Measurements from ENCODE around the gene PTPRE.

PTPRE gene

DNA sequence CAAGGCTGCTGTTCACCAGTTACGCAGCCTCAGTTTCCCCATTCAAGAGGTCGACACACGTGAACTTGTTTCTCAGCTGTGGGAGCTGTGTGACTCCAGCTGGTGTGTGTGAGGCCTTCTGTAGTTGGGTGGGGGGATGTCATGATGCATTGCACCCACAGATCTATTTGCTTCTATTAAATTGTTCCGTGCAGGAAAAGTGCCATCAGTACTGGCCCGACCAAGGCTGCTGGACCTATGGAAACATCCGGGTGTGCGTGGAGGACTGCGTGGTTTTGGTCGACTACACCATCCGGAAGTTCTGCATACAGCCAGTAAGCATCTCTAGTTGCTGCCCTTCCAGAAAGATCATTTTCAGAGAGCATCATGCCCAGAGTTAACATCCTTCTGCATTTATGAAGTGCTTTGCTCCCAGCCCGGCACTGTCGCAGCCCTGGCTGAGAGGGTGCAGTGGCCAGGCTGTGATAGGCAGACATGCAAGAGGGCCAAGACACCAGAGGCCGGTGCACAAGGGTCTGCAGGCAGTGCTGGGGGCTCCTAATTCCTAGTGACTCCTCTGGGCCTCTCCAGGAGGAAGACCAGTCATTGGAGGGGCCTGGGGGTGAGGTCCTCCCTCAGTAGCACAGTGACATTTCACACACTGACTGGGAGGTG is 159.1 kb downstream of the PTPRE start (continued):
- TF ChIP-seq, protein P1, sequence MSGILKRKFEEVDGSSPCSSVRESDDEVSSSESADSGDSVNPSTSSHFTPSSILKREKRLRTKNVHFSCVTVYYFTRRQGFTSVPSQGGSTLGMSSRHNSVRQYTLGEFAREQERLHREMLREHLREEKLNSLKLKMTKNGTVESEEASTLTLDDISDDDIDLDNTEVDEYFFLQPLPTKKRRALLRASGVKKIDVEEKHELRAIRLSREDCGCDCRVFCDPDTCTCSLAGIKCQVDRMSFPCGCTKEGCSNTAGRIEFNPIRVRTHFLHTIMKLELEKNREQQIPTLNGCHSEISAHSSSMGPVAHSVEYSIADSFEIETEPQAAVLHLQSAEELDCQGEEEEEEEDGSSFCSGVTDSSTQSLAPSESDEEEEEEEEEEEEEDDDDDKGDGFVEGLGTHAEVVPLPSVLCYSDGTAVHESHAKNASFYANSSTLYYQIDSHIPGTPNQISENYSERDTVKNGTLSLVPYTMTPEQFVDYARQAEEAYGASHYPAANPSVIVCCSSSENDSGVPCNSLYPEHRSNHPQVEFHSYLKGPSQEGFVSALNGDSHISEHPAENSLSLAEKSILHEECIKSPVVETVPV (CRISPR knock-in tag; IDR thresholded peaks at IDR 0.05), result no peak
- TF ChIP-seq ARNTL (CRISPR knock-in tag; IDR thresholded peaks at IDR 0.05; ENCODE audit: borderline replicate concordance, low read depth) (no peak), CSDC2 (CRISPR knock-in tag; IDR thresholded peaks at IDR 0.05) (no peak)

DNA sequence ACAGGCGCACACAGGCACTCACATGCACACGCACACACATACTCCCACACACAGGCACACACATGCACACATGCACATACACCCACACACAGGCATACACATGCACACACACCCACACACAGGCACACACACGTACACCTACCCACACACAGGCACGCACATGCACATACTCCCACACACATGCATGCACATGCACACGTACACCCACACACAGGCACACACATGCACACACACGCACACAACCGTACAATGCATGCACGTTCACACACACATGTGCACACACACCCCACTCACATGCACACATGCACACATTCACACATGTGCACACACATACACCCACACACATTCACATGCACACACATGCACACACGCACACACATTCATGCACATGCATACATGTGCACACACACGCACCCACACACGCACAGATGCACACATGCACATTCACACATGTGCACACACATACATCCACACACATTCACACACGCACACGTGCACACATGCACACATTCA is 160.0 kb downstream of the PTPRE start:
- ATAC-seq, result no peak
- TF ChIP-seq, protein P2, sequence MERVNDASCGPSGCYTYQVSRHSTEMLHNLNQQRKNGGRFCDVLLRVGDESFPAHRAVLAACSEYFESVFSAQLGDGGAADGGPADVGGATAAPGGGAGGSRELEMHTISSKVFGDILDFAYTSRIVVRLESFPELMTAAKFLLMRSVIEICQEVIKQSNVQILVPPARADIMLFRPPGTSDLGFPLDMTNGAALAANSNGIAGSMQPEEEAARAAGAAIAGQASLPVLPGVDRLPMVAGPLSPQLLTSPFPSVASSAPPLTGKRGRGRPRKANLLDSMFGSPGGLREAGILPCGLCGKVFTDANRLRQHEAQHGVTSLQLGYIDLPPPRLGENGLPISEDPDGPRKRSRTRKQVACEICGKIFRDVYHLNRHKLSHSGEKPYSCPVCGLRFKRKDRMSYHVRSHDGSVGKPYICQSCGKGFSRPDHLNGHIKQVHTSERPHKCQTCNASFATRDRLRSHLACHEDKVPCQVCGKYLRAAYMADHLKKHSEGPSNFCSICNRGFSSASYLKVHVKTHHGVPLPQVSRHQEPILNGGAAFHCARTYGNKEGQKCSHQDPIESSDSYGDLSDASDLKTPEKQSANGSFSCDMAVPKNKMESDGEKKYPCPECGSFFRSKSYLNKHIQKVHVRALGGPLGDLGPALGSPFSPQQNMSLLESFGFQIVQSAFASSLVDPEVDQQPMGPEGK (CRISPR knock-in tag; IDR thresholded peaks at IDR 0.05; ENCODE audit: borderline replicate concordance), result no peak
- TF ChIP-seq TCF4 (CRISPR knock-in tag; IDR thresholded peaks at IDR 0.05; ENCODE audit: borderline replicate concordance), result no peak
- no peak for TF ChIP-seq ZNF565 (CRISPR knock-in tag; conservative IDR thresholded peaks at IDR 0.05; ENCODE audit: low read depth)
- no peak for TF ChIP-seq OSR1 (CRISPR knock-in tag; IDR thresholded peaks at IDR 0.05)
- no peak for TF ChIP-seq ZFP3 (CRISPR knock-in tag; IDR thresholded peaks at IDR 0.05)

DNA sequence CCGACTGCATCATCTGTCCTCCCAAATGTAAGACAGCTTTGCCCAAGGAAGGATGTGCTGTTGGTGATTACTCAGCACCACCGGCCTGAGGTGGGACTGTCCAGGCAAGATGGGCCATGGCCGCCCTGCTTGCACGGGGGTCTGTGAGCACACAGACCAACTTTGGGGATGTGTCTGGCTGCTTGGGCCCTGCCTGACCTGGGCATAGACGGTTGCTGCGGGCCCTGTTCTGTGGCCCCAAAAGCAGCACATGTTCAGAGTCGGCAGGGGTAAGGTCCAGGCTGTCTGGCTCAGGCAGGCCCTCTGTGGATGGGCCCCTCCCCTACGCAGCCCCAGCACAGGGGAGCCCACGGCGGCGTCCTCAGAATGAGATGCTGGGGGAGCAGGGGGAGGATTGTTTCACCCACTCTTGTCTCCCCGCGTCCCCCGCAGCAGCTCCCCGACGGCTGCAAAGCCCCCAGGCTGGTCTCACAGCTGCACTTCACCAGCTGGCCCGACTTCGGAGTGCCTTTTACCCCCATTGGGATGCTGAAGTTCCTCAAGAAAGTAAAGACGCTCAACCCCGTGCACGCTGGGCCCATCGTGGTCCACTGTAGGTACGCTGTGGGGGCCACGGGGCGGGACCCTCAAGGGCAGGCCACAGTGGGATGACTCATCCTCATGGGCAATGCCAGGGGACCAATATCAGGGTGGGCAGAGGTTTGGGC is 160.9 kb downstream of the PTPRE start:
- TF ChIP-seq, protein P3, sequence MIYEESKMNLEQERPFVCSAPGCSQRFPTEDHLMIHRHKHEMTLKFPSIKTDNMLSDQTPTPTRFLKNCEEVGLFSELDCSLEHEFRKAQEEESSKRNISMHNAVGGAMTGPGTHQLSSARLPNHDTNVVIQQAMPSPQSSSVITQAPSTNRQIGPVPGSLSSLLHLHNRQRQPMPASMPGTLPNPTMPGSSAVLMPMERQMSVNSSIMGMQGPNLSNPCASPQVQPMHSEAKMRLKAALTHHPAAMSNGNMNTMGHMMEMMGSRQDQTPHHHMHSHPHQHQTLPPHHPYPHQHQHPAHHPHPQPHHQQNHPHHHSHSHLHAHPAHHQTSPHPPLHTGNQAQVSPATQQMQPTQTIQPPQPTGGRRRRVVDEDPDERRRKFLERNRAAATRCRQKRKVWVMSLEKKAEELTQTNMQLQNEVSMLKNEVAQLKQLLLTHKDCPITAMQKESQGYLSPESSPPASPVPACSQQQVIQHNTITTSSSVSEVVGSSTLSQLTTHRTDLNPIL (CRISPR knock-in tag; IDR thresholded peaks at IDR 0.05; ENCODE audit: low read depth), result no peak
- TF ChIP-seq SNAI2 (CRISPR knock-in tag; IDR thresholded peaks at IDR 0.05), result no peak
- TF ChIP-seq BACH2 (CRISPR knock-in tag; IDR thresholded peaks at IDR 0.05; ENCODE audit: borderline replicate concordance), result no peak
- TF ChIP-seq ESRRG (CRISPR knock-in tag; IDR thresholded peaks at IDR 0.05), result no peak
- TF ChIP-seq, protein P2 (CRISPR knock-in tag; IDR thresholded peaks at IDR 0.05; ENCODE audit: borderline replicate concordance), result no peak
- no peak for TF ChIP-seq ZNF70 (CRISPR knock-in tag; IDR thresholded peaks at IDR 0.05)
- TF ChIP-seq CSDC2 (CRISPR knock-in tag; IDR thresholded peaks at IDR 0.05), result no peak
- no peak for ATAC-seq

DNA sequence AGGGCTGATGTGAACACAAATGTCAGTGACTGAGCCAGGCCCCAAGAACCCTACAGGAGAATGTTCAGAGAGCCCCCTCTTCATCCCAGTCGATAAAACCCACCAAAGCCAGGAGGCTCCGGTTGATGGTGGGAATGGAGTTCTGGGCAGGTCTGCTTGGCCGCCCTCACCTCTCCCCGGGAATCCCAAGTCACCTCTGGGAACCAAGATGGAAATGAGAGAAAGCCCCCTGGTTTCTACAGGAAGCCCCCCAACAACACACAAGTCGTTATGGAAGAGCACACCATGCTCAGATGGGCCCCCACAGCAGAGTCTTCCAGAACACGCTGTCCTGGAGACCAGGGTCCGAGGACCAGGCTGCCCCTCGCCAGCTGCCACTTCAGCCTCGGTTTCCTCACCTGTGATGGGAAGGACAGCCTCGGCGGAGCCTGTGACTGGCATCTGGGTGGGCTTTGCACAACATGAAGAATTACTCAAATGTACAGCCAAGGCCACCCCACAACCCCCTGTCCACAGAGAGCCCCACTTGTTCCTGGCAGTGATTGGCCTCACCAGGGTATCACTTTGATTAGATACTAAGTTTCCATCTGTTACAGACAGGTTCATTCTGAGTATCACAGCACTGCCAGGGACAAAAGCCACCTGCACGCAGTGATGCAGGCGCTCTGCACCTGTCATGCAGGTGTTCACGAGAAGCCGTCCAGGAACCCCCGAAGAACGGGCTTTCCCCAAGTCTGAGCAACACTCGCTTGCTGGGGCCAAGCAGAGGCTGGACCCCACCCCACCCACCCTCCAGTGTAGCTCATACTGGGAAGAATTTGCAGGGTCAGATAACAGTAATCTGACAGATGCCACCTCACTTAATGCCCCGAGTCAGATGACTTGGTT is 161.7 kb downstream of the PTPRE start:
- no peak; the same call in 2 of the 3 replicates for ATAC-seq
- TF ChIP-seq ISL1 (CRISPR knock-in tag; IDR thresholded peaks at IDR 0.05) (no peak), ZC3H10 (CRISPR knock-in tag; IDR thresholded peaks at IDR 0.05) (no peak), OSR1 (CRISPR knock-in tag; IDR thresholded peaks at IDR 0.05) (no peak), CSDC2 (CRISPR knock-in tag; IDR thresholded peaks at IDR 0.05) (no peak), PPARA (CRISPR knock-in tag; IDR thresholded peaks at IDR 0.05; ENCODE audit: borderline replicate concordance) (no peak), TCF4 (CRISPR knock-in tag; IDR thresholded peaks at IDR 0.05; ENCODE audit: borderline replicate concordance) (no peak), ZFP3 (CRISPR knock-in tag; IDR thresholded peaks at IDR 0.05) (no peak), ZNF70 (CRISPR knock-in tag; IDR thresholded peaks at IDR 0.05) (no peak), TOX (CRISPR knock-in tag; IDR thresholded peaks at IDR 0.05; ENCODE audit: borderline replicate concordance) (no peak), ESRRG (CRISPR knock-in tag; IDR thresholded peaks at IDR 0.05) (no peak), SNAI2 (CRISPR knock-in tag; IDR thresholded peaks at IDR 0.05) (no peak), ZNF8 (CRISPR knock-in tag; IDR thresholded peaks at IDR 0.05) (no peak), GLIS3 (CRISPR knock-in tag; IDR thresholded peaks at IDR 0.05) (no peak), RARB (CRISPR knock-in tag; IDR thresholded peaks at IDR 0.05) (no peak), ARNTL (CRISPR knock-in tag; IDR thresholded peaks at IDR 0.05; ENCODE audit: borderline replicate concordance, low read depth) (no peak), BACH2 (CRISPR knock-in tag; IDR thresholded peaks at IDR 0.05; ENCODE audit: borderline replicate concordance) (no peak)
- TF ChIP-seq, protein P3 (CRISPR knock-in tag; IDR thresholded peaks at IDR 0.05; ENCODE audit: low read depth), result no peak
- TF ChIP-seq, protein P2 (CRISPR knock-in tag; IDR thresholded peaks at IDR 0.05; ENCODE audit: borderline replicate concordance), result no peak
- TF ChIP-seq, protein P1 (CRISPR knock-in tag; IDR thresholded peaks at IDR 0.05), result no peak

All from SK-N-SH treated with all-trans-retinoic acid at 6 μM for 48 hours (cell line).